D341Med (cell line): ENCODE data around the gene ATP1A2.
A peak's percentile ranks its signal among the peaks of the same experiment; 100 is the strongest.
"Not testable (repeated sequence)": the region's sequence is repeated elsewhere in the genome, so short reads cannot be mapped to it uniquely, and the experiment has no call there.

Experiments used
- DNase-seq: peaks from one replicate; pipeline ENCODE4 v3.0.0; 2012; ENCODE audit warnings: low spot score

Gene ATP1A2

GRCh38 chr1:160101037-160101716 lies 14.4 kb upstream of the ATP1A2 start:
- DNase-seq = peak; percentile 91

GRCh38 chr1:160101717-160102522 lies 13.6 kb upstream of the ATP1A2 start:
- DNase-seq = no peak

GRCh38 chr1:160103658-160104408 lies 11.7 kb upstream of the ATP1A2 start:
- no peak for DNase-seq

- DNase-seq = no peak
Measured at GRCh38 chr1:160104486-160104885, 11.1 kb upstream of the ATP1A2 start.

GRCh38 chr1:160105155-160105554 lies 10.4 kb upstream of the ATP1A2 start:
- DNase-seq = no peak

GRCh38 chr1:160107512-160107911 lies 8.0 kb upstream of the ATP1A2 start:
- DNase-seq = no peak

- DNase-seq = no peak
Measured at GRCh38 chr1:160108888-160109662, 6.5 kb upstream of the ATP1A2 start.

GRCh38 chr1:160109686-160110085 lies 5.9 kb upstream of the ATP1A2 start:
- DNase-seq = no peak

GRCh38 chr1:160111462-160111861 lies 4.1 kb upstream of the ATP1A2 start:
- DNase-seq = not testable (repeated sequence)

GRCh38 chr1:160112357-160112756 lies 3.2 kb upstream of the ATP1A2 start:
- no peak for DNase-seq

- no peak for DNase-seq
Measured at GRCh38 chr1:160113407-160113806, 2.2 kb upstream of the ATP1A2 start.

GRCh38 chr1:160114085-160114484 lies 1.5 kb upstream of the ATP1A2 start:
- no peak for DNase-seq

- no peak for DNase-seq
Measured at GRCh38 chr1:160116283-160117147, 956 bp downstream of the ATP1A2 start.

GRCh38 chr1:160117300-160117699 lies 1.7 kb downstream of the ATP1A2 start:
- DNase-seq = no peak

- no peak for DNase-seq
Measured at GRCh38 chr1:160117709-160118183, 2.2 kb downstream of the ATP1A2 start.

- DNase-seq = no peak
Measured at GRCh38 chr1:160118928-160119327, 3.4 kb downstream of the ATP1A2 start.

GRCh38 chr1:160120797-160121196 lies 5.2 kb downstream of the ATP1A2 start:
- no peak for DNase-seq

GRCh38 chr1:160121388-160121787 lies 5.8 kb downstream of the ATP1A2 start:
- no peak for DNase-seq

GRCh38 chr1:160122978-160123495 lies 7.5 kb downstream of the ATP1A2 start:
- no peak for DNase-seq

GRCh38 chr1:160123726-160124125 lies 8.2 kb downstream of the ATP1A2 start:
- no peak for DNase-seq
